DND-41 (cell line): ENCODE results near the gene GTSE1.

ENCODE experiments used
- ATAC-seq: fragments of 200-7000 bp; cut with Tn5 transposase; 3 replicates; pipeline ENCODE4 v1.9.1; 2021; ENCODE audit warnings: low read depth; ENCODE audit not compliant: insufficient read depth
- DNase-seq: peaks from one replicate; pipeline ENCODE4 v3.0.0-alpha.2; 2020
- H2AFZ ChIP-seq: 2 replicates; pipeline ENCODE4 v1.6.0; 2012; ENCODE audit warnings: low read depth, low read length
- H3K27ac ChIP-seq: 2 replicates; pipeline ENCODE4 v1.5.1; 2012; ENCODE audit warnings: low read length, inconsistent platforms
- H3K27me3 ChIP-seq: fragments of 200-600 bp; sonication (generic); 2 replicates; pipeline ENCODE4 v1.6.0; 2012; ENCODE audit warnings: low read length, mild to moderate bottlenecking, inconsistent platforms; ENCODE audit not compliant: insufficient read depth, poor library complexity
- H3K36me3 ChIP-seq: 2 replicates; pipeline ENCODE4 v1.5.1; 2012; ENCODE audit warnings: low read length, inconsistent platforms; ENCODE audit not compliant: insufficient read depth
- H3K4me1 ChIP-seq: 2 replicates; pipeline ENCODE4 v1.5.1; 2012; ENCODE audit warnings: mild to moderate bottlenecking, low read length; ENCODE audit not compliant: insufficient read depth
- H3K4me2 ChIP-seq: 2 replicates; pipeline ENCODE4 v1.6.0; 2012; ENCODE audit warnings: mild to moderate bottlenecking, moderate library complexity, low read length, inconsistent platforms; ENCODE audit not compliant: insufficient read depth
- H3K4me3 ChIP-seq, 2 experiments: fragments of 200-600 bp in 1 of 2; shearing (Covaris generic) in 1 of 2; 2 replicates each; pipeline ENCODE4 v1.5.1; 2012 to 2016; ENCODE audit warnings: inconsistent platforms in 2 of 2, low read length in 2 of 2, mild to moderate bottlenecking in 2 of 2, low read depth in 1 of 2, moderate library complexity in 1 of 2
- H3K79me2 ChIP-seq: 2 replicates; pipeline ENCODE4 v1.6.0; 2012; ENCODE audit warnings: low read length, inconsistent platforms; ENCODE audit not compliant: insufficient read depth
- H3K9ac ChIP-seq: 2 replicates; pipeline ENCODE4 v1.6.0; 2012; ENCODE audit warnings: low read depth, mild to moderate bottlenecking, inconsistent platforms, low read length, moderate library complexity
- H3K9me3 ChIP-seq: 2 replicates; pipeline ENCODE4 v1.5.1; 2012; ENCODE audit warnings: low read length, moderate library complexity, mild to moderate bottlenecking, inconsistent platforms; ENCODE audit not compliant: insufficient read depth, severe bottlenecking
- H4K20me1 ChIP-seq: 2 replicates; pipeline ENCODE4 v1.6.0; 2012; ENCODE audit warnings: low read length; ENCODE audit not compliant: insufficient read depth
- CTCF ChIP-seq: IDR thresholded peaks from 2 replicates; pipeline ENCODE4 v1.5.1; 2012; ENCODE audit warnings: borderline replicate concordance, low read length, moderate library complexity, mild to moderate bottlenecking; ENCODE audit not compliant: poor library complexity, severe bottlenecking; ENCODE audit errors: extremely low read depth
- EZH2 ChIP-seq: IDR thresholded peaks from 3 replicates; pipeline ENCODE4 v1.6.1; 2012; ENCODE audit warnings: borderline replicate concordance, low read depth, mild to moderate bottlenecking, moderate library complexity, low read length, inconsistent platforms; ENCODE audit not compliant: severe bottlenecking

GTSE1 gene

DNA sequence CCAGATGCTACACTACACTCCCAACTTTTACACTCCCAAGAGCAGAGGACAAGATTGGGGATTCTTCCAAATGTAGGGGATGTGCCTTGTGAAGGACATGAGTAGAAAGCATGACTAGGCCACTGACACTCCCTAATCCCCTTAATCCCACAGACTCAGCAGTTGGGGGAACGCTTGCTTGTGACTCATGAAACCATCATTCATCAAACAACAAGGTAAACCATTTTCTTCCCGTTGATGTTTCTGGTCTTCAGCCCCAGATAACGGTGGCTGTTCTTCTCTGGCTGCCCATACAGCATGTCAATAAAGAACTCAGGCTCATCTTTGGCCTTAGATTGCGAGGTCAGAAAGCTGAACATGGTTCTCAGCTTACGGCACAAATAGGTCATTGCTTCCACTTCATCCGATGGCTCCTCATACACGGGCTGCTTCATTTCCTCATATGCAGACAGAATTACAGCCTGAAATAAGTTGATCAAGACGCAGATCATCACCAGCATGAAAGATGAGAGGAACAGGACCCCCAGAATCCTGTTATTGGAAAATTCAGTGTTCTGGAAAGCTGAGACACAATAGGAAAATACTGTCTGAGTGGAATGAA lies 40.2 kb upstream of the GTSE1 start:
- ATAC-seq (no peak), DNase-seq (no peak)
- H3K27me3 ChIP-seq: no peaks in the 10 kb centered on the region
- H3K79me2 ChIP-seq: peaks cover 22% of the 10 kb centered on the region
- H3K9me3 ChIP-seq: no peaks in the 10 kb centered on the region
- no peak overlapping the region for H3K9ac ChIP-seq
- H3K4me3 ChIP-seq: no peak overlapping the region
- TF ChIP-seq CTCF: no peak
- TF ChIP-seq EZH2: no peak
- H2AFZ ChIP-seq: no peak overlapping the region
- no peaks in the 10 kb centered on the region for H4K20me1 ChIP-seq
- peaks cover 35% of the 10 kb centered on the region for H3K4me1 ChIP-seq
- no peaks in the 10 kb centered on the region for H3K36me3 ChIP-seq
- H3K27ac ChIP-seq: no peak overlapping the region
- H3K4me2 ChIP-seq: no peak overlapping the region

DNA sequence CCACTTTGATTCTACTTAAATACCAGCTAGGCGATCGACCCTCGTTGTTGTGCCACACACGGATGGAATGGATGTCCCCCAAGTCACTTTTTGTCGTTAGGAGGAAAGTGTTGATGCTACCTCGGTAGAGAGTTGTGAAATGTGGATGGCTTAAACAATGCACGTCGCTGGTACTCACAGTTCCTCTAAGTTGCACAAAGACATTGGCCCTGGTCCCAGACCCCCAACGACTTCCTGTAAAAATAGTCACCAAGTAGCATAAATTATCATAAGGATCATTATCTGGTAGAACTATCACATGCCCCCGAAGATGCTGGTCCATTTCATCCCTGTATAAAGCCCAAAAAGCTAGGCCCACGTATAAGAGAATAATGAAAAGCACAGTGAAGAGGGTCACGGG lies 37.3 kb upstream of the GTSE1 start:
- DNase-seq (no peak), ATAC-seq (no peak)
- TF ChIP-seq CTCF (no peak), EZH2 (no peak)
- Histone ChIP-seq H3K9ac (no peak overlapping the region), H3K27ac (no peak overlapping the region), H3K36me3 (no peaks in the 10 kb centered on the region), H3K4me2 (no peak overlapping the region), H4K20me1 (no peaks in the 10 kb centered on the region), H2AFZ (no peak overlapping the region), H3K4me1 (peaks cover 6% of the 10 kb centered on the region), H3K27me3 (no peaks in the 10 kb centered on the region), H3K79me2 (no peaks in the 10 kb centered on the region), H3K9me3 (peaks cover 2% of the 10 kb centered on the region), H3K4me3 (no peak overlapping the region)

- Histone ChIP-seq H3K27ac (no peak overlapping the region), H3K4me1 (no peaks in the 10 kb centered on the region), H3K4me3 (no peak overlapping the region), H3K4me2 (no peak overlapping the region), H4K20me1 (no peaks in the 10 kb centered on the region), H3K27me3 (no peaks in the 10 kb centered on the region), H3K79me2 (no peaks in the 10 kb centered on the region), H3K9me3 (peaks cover 4% of the 10 kb centered on the region), H3K36me3 (no peaks in the 10 kb centered on the region), H3K9ac (no peak overlapping the region), H2AFZ (no peak overlapping the region)
- ATAC-seq: no peak
- no peak for TF ChIP-seq EZH2
- no peak for TF ChIP-seq CTCF
- DNase-seq: no peak
Observed at GRCh38 chr22:46260038-46260437, 36.6 kb upstream of the GTSE1 start.
